GM13976 (cell line): ENCODE data around the gene ABHD17B.

ENCODE experiments used
- DNase-seq: peaks from one replicate; pipeline ENCODE4 v3.0.0; 2012; ENCODE audit warnings: low spot score
- in situ Hi-C: fragments of 300-500 bp; cut with MboI; formaldehyde crosslinking; loops from one replicate; pipeline ENCODE4 v1.12.0; 2022; ENCODE audit warnings: low sequenced_read_pairs, mixed read lengths, inconsistent platforms; ENCODE audit not compliant: unreplicated experiment
- TF ChIP-seq, protein P1 (sequence below): IDR thresholded peaks from 2 replicates; pipeline ENCODE4 v1.5.1; 2012; ENCODE audit warnings: borderline replicate concordance, mild to moderate bottlenecking; ENCODE audit not compliant: insufficient read depth; ENCODE audit errors: extremely low read depth, missing control alignments, control extremely low read depth

ABHD17B gene

DNA sequence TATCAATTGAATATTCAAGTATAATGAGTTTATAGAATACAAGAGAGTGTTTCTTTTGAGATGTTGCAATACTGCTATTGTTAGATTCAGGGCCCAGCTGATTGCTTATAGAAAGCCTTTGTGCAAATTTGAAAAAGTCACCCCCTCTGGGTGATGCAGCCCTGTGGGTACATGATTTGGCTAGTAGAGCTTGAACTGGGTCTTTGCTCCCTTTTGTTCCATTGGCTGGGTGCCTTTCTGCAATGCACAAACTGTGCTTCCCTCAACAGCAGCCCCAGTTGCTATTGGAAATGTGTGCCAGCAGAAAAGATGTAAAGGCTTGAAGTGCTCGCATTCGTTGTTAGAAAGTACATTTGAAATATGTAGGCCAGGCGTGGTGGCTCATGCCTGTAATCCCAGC, 80.8 kb downstream of the ABHD17B start:
- DNase-seq = no peak
- TF ChIP-seq, protein P1, sequence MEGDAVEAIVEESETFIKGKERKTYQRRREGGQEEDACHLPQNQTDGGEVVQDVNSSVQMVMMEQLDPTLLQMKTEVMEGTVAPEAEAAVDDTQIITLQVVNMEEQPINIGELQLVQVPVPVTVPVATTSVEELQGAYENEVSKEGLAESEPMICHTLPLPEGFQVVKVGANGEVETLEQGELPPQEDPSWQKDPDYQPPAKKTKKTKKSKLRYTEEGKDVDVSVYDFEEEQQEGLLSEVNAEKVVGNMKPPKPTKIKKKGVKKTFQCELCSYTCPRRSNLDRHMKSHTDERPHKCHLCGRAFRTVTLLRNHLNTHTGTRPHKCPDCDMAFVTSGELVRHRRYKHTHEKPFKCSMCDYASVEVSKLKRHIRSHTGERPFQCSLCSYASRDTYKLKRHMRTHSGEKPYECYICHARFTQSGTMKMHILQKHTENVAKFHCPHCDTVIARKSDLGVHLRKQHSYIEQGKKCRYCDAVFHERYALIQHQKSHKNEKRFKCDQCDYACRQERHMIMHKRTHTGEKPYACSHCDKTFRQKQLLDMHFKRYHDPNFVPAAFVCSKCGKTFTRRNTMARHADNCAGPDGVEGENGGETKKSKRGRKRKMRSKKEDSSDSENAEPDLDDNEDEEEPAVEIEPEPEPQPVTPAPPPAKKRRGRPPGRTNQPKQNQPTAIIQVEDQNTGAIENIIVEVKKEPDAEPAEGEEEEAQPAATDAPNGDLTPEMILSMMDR = no peak
- in situ Hi-C loops = no loop called here

GRCh38 chr9:71826279-71826678, 84.7 kb downstream of the ABHD17B start:
- TF ChIP-seq, protein P1 = no peak
- no peak for DNase-seq
- in situ Hi-C loops = loop anchor here (10.0 kb wide), 1 partner anchor 189 kb away; no protein-coding TSS in a partner anchor

DNA sequence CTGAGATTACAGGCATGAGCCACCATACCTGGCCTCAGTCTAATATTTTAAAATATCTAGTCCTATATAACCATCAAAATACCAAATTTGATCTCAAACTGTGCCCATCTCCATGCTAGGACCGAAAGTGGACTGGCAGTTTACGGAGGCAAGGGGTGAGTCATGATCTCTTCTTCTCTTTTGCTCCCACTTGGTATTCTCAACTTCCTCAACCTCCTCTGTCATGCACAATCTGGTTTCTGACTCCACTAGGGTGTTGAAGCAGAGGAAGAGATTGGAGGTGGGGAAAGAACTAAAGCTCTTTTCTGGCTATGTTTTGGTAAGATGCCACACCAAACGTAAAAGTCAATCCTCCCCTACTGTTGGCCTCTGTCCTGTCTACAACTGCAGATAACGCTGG, 86.7 kb downstream of the ABHD17B start:
- no peak for DNase-seq
- in situ Hi-C loops = loop anchor here (10.0 to 25.0 kb wide), 2 partner anchors 191 to 438 kb away; no protein-coding TSS in a partner anchor
- TF ChIP-seq, protein P1 = no peak

DNA sequence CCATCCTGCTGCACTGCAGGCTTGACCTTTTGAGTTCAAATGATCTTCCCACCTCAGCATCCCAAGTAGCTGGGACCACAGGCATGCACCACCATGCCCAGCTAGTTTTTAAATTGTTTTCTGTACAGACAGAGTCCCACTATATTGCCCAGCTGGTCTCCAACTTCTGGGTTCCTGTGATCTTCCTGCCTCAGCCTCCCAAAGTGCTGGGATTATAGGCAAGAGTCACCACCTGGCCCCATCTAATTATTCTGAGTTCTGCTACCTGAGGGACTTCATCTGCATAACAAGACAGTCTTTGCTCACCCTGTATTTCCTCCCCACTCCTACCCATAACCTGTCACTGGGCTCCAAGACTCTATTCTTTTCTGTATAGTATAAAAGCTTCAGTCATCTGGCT, 88.1 kb downstream of the ABHD17B start:
- TF ChIP-seq, protein P1 = no peak
- in situ Hi-C loops = loop anchor here (10.0 to 25.0 kb wide), 2 partner anchors 192 to 439 kb away; no protein-coding TSS in a partner anchor
- DNase-seq = no peak

- DNase-seq = no peak
- in situ Hi-C loops = loop anchor here (10.0 to 25.0 kb wide), 2 partner anchors 192 to 440 kb away; no protein-coding TSS in a partner anchor
- TF ChIP-seq, protein P1 = no peak
Measured at GRCh38 chr9:71822456-71822855, 88.5 kb downstream of the ABHD17B start.

DNA sequence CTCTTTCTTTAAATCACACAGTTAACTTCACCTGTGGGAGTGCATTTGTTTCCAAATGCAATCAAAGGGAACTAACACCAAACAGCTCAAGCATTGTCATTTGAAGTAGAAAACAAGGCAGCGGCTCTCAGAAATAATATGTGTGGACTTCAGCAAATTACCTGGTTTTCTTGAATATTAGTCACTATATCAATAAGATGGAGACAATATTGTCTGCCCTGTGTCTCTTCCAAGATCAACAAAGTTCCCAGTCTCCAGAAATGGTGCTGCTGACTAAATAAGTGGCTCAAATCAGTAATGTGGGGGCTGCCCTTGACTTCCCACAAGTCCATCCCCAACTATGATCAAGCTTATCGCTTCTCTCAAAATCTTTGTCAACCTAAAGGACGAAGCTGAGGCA, 89.6 kb downstream of the ABHD17B start:
- no peak for DNase-seq
- in situ Hi-C loops = loop anchor here (10.0 to 25.0 kb wide), 2 partner anchors 193 to 441 kb away; no protein-coding TSS in a partner anchor
- TF ChIP-seq, protein P1 = no peak

DNA sequence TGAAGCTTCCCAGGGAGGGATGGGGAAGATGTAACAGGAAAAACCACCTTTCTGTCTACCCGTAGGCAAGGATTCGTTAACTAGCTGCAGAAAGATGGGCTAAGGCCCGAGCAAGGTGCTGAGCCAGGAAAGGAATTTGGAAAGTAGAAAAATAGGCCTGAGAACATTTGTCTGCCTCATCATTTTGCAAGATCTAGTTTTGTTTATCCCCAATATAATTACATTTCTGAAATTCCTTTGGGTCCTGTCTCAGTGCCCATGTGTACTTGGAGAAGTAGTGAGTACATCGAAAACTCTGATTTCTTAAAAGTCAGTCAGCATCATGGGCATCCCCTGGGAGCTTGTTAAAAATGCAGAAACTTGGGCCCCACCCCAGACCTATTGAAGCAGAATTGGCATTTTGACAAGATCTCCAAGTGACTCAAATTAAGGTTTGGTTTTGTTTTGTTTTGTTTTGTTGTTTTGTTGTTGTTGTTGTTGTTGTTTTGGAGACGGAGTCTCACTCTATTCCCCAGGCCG, 90.5 kb downstream of the ABHD17B start:
- in situ Hi-C loops = loop anchor here (10.0 to 25.0 kb wide), 2 partner anchors 194 to 442 kb away; no protein-coding TSS in a partner anchor
- no peak for DNase-seq
- TF ChIP-seq, protein P1 = no peak
